Progenitor cell of endocrine pancreas (in vitro differentiated cells): ENCODE data around the gene KLHL15. TPM values are rescaled to one million over a fixed set of nuclear protein-coding genes. Genes with fewer than 3 reads are reported as not detected.

Experiments used
- DNase-seq: peaks from one replicate; pipeline ENCODE4 v3.0.0; 2021; ENCODE audit warnings: low spot score; ENCODE audit not compliant: unreplicated experiment
- H3K27ac Mint-ChIP-seq: 2 replicates; pipeline ENCODE4 v1.8.0; 2021; ENCODE audit warnings: mild to moderate bottlenecking, moderate library complexity, mixed read lengths
- H3K27me3 Mint-ChIP-seq: 2 replicates; pipeline ENCODE4 v1.8.0; 2021; ENCODE audit warnings: mixed read lengths
- H3K36me3 Mint-ChIP-seq: 2 replicates; pipeline ENCODE4 v1.8.0; 2022; ENCODE audit warnings: mixed read lengths; ENCODE audit not compliant: insufficient read depth
- H3K4me1 Mint-ChIP-seq: 2 replicates; pipeline ENCODE4 v1.8.0; 2021; ENCODE audit warnings: low read depth, mixed read lengths
- H3K4me3 Mint-ChIP-seq: 2 replicates; pipeline ENCODE4 v1.8.0; 2021; ENCODE audit warnings: low read depth, mild to moderate bottlenecking, moderate library complexity, mixed read lengths
- H3K9me3 Mint-ChIP-seq: 2 replicates; pipeline ENCODE4 v1.8.0; 2021; ENCODE audit warnings: low read depth, mixed read lengths
- CTCF ChIP-seq: fragments of 200-600 bp; sonication (generic); IDR thresholded peaks from one replicate; pipeline ENCODE4 v1.5.0; 2021; ENCODE audit warnings: antibody characterized with exemption, mild to moderate bottlenecking; ENCODE audit not compliant: unreplicated experiment
- total RNA-seq: library from RNA; stranded (reverse); gene quantifications from 2 replicates; pipeline ENCODE4 v1.2.1, GENCODE V29; 2021

The KLHL15 gene
- total RNA-seq, 1 donor from 2014 or later, result 16.0 TPM

- DNase-seq, result no peak
- Mint-ChIP-seq H3K36me3 (no peaks in the 10 kb centered on the region), H3K27ac (no peak overlapping the region), H3K4me3 (no peak overlapping the region), H3K4me1 (no peaks in the 10 kb centered on the region), H3K27me3 (no peaks in the 10 kb centered on the region), H3K9me3 (no peaks in the 10 kb centered on the region)
- TF ChIP-seq CTCF, result no peak
These were observed 67.2 kb downstream of the KLHL15 start for GRCh38 chrX:23959781-23960180.

GRCh38 chrX:23954396-23954795 is 72.6 kb downstream of the KLHL15 start:
- H3K27me3 Mint-ChIP-seq, result no peaks in the 10 kb centered on the region
- H3K4me3 Mint-ChIP-seq, result no peak overlapping the region
- H3K27ac Mint-ChIP-seq, result no peak overlapping the region
- DNase-seq, result no peak
- H3K4me1 Mint-ChIP-seq, result no peaks in the 10 kb centered on the region
- H3K36me3 Mint-ChIP-seq, result no peaks in the 10 kb centered on the region
- no peaks in the 10 kb centered on the region for H3K9me3 Mint-ChIP-seq
- no peak for TF ChIP-seq CTCF

- Mint-ChIP-seq H3K27ac (no peak overlapping the region), H3K4me1 (no peaks in the 10 kb centered on the region), H3K4me3 (no peak overlapping the region), H3K36me3 (no peaks in the 10 kb centered on the region), H3K9me3 (no peaks in the 10 kb centered on the region), H3K27me3 (no peaks in the 10 kb centered on the region)
- TF ChIP-seq CTCF, result no peak
- no peak for DNase-seq
These were observed 73.1 kb downstream of the KLHL15 start for GRCh38 chrX:23953908-23954269.

- Mint-ChIP-seq H3K4me1 (no peaks in the 10 kb centered on the region), H3K27ac (no peak overlapping the region), H3K4me3 (no peak overlapping the region)
These were observed 73.7 kb downstream of the KLHL15 start for GRCh38 chrX:23952984-23953907.

GRCh38 chrX:23952391-23952790 is 74.6 kb downstream of the KLHL15 start:
- Mint-ChIP-seq H3K27me3 (no peaks in the 10 kb centered on the region), H3K4me3 (no peak overlapping the region), H3K4me1 (no peaks in the 10 kb centered on the region), H3K27ac (no peak overlapping the region), H3K36me3 (no peaks in the 10 kb centered on the region), H3K9me3 (no peaks in the 10 kb centered on the region)
- no peak for DNase-seq
- no peak for TF ChIP-seq CTCF

More at GRCh38 chrX:23952984-23953907, 73.7 kb downstream of the KLHL15 start:
- Mint-ChIP-seq H3K9me3 (no peaks in the 10 kb centered on the region), H3K36me3 (no peaks in the 10 kb centered on the region), H3K27me3 (no peaks in the 10 kb centered on the region)
- no peak for TF ChIP-seq CTCF
- DNase-seq, result no peak
